Adipocyte (in vitro differentiated cells): ENCODE results near the gene TNFRSF11A.

Experiments
- DNase-seq: peaks from one replicate; pipeline ENCODE4 v3.0.0-alpha.2; 2015; ENCODE audit warnings: low read depth
- H3K27me3 ChIP-seq: replicated peaks from 2 replicates; pipeline ENCODE4 v1.7.0; 2013; ENCODE audit warnings: mild to moderate bottlenecking, low read length, moderate library complexity; ENCODE audit not compliant: control insufficient read depth, insufficient read depth
- H3K36me3 ChIP-seq: 2 replicates; pipeline ENCODE4 v1.7.0; 2013; ENCODE audit warnings: low read length, mild to moderate bottlenecking, moderate library complexity; ENCODE audit not compliant: control insufficient read depth, insufficient read depth, severe bottlenecking
- H3K4me1 ChIP-seq: 2 replicates; pipeline ENCODE4 v1.7.0; 2013; ENCODE audit warnings: mild to moderate bottlenecking, low read length, moderate library complexity; ENCODE audit not compliant: control insufficient read depth, insufficient read depth
- H3K4me3 ChIP-seq: 2 replicates; pipeline ENCODE4 v1.7.0; 2013; ENCODE audit warnings: mild to moderate bottlenecking, low read length, moderate library complexity
- H3K9ac ChIP-seq: 2 replicates; pipeline ENCODE4 v1.7.0; 2013; ENCODE audit warnings: mild to moderate bottlenecking, low read length, moderate library complexity
- H3K9me3 ChIP-seq: 2 replicates; pipeline ENCODE4 v1.7.0; 2013; ENCODE audit warnings: mild to moderate bottlenecking, low read length, moderate library complexity; ENCODE audit not compliant: control insufficient read depth

The TNFRSF11A gene

GRCh38 chr18:62432176-62432575, 107.1 kb downstream of the TNFRSF11A start:
- H3K27me3 ChIP-seq = no peaks in the 10 kb centered on the region

GRCh38 chr18:62434798-62435197, 109.7 kb downstream of the TNFRSF11A start:
- Histone ChIP-seq H3K27me3 (no peaks in the 10 kb centered on the region), H3K4me3 (no peak overlapping the region), H3K4me1 (peaks cover 40% of the 10 kb centered on the region), H3K36me3 (no peaks in the 10 kb centered on the region), H3K9ac (no peak overlapping the region), H3K9me3 (no peaks in the 10 kb centered on the region)
- DNase-seq = peak; percentile 14

More at GRCh38 chr18:62432176-62432575, 107.1 kb downstream of the TNFRSF11A start:
- Histone ChIP-seq H3K36me3 (no peaks in the 10 kb centered on the region), H3K4me1 (peaks cover 26% of the 10 kb centered on the region), H3K9ac (no peak overlapping the region), H3K9me3 (no peaks in the 10 kb centered on the region), H3K4me3 (no peak overlapping the region)
- DNase-seq = no peak

- Histone ChIP-seq H3K9me3 (no peaks in the 10 kb centered on the region), H3K36me3 (no peaks in the 10 kb centered on the region), H3K9ac (no peak overlapping the region), H3K27me3 (no peaks in the 10 kb centered on the region), H3K4me1 (peaks cover 40% of the 10 kb centered on the region), H3K4me3 (no peak overlapping the region)
- DNase-seq = no peak
These were observed 110.4 kb downstream of the TNFRSF11A start for GRCh38 chr18:62435435-62436031.

- H3K4me1 ChIP-seq = peaks cover 40% of the 10 kb centered on the region
- H3K4me3 ChIP-seq = no peak overlapping the region
- peak overlapping the region; percentile 17 for H3K9ac ChIP-seq
- no peaks in the 10 kb centered on the region for H3K27me3 ChIP-seq
- H3K36me3 ChIP-seq = no peaks in the 10 kb centered on the region
- no peaks in the 10 kb centered on the region for H3K9me3 ChIP-seq
- DNase-seq = no peak
These were observed 111.6 kb downstream of the TNFRSF11A start for GRCh38 chr18:62436636-62437234.

GRCh38 chr18:62437235-62438017, 112.3 kb downstream of the TNFRSF11A start:
- Histone ChIP-seq H3K4me3 (peak overlapping the region; percentile 67), H3K4me1 (peaks cover 40% of the 10 kb centered on the region), H3K9ac (peak overlapping the region; percentile 81), H3K27me3 (no peaks in the 10 kb centered on the region), H3K36me3 (no peaks in the 10 kb centered on the region), H3K9me3 (no peaks in the 10 kb centered on the region)
- peak; percentile 88 for DNase-seq

- Histone ChIP-seq H3K4me1 (peaks cover 40% of the 10 kb centered on the region), H3K9ac (peak overlapping the region; percentile 81)
- DNase-seq = no peak
These were observed 112.9 kb downstream of the TNFRSF11A start for GRCh38 chr18:62438018-62438329.

GRCh38 chr18:62438402-62438801, 113.3 kb downstream of the TNFRSF11A start:
- no peak for DNase-seq
- Histone ChIP-seq H3K4me1 (peaks cover 40% of the 10 kb centered on the region), H3K9ac (no peak overlapping the region), H3K27me3 (no peaks in the 10 kb centered on the region), H3K36me3 (no peaks in the 10 kb centered on the region), H3K9me3 (no peaks in the 10 kb centered on the region), H3K4me3 (peak overlapping the region; percentile 67)

More at GRCh38 chr18:62438018-62438329, 112.9 kb downstream of the TNFRSF11A start:
- Histone ChIP-seq H3K36me3 (no peaks in the 10 kb centered on the region), H3K27me3 (no peaks in the 10 kb centered on the region), H3K9me3 (no peaks in the 10 kb centered on the region), H3K4me3 (peak overlapping the region; percentile 67)

GRCh38 chr18:62438866-62439265, 113.8 kb downstream of the TNFRSF11A start:
- Histone ChIP-seq H3K4me1 (peaks cover 40% of the 10 kb centered on the region), H3K36me3 (no peaks in the 10 kb centered on the region)
- DNase-seq = no peak

More at GRCh38 chr18:62438866-62439265, 113.8 kb downstream of the TNFRSF11A start:
- Histone ChIP-seq H3K9ac (no peak overlapping the region), H3K9me3 (no peaks in the 10 kb centered on the region), H3K27me3 (no peaks in the 10 kb centered on the region), H3K4me3 (no peak overlapping the region)
